OCI-LY3 (cell line): ENCODE results near the gene ANXA4.

ENCODE experiments used
- H2AFZ ChIP-seq: fragments of 200-600, 300-600 bp; shearing (Covaris generic); 2 replicates; pipeline ENCODE4 v1.6.0; 2014; ENCODE audit warnings: antibody characterized with exemption, low read depth, low read length
- H3K27ac ChIP-seq: fragments of 200-600, 300-600 bp; sonication (generic); 2 replicates; pipeline ENCODE4 v1.5.1; 2014; ENCODE audit warnings: mild to moderate bottlenecking, low read length, moderate library complexity, mixed read lengths
- H3K27me3 ChIP-seq: fragments of 200-600, 300-600 bp; sonication (generic); 2 replicates; pipeline ENCODE4 v1.6.1; 2014; ENCODE audit warnings: low read depth, low read length, mixed read lengths
- H3K36me3 ChIP-seq: fragments of 200-600, 300-600 bp; sonication (generic); replicated peaks from 2 replicates; pipeline ENCODE3; 2014; ENCODE audit warnings: low read depth, low read length, mixed read lengths
- H3K4me1 ChIP-seq: fragments of 300-600, 200-600 bp; sonication (generic); 2 replicates; pipeline ENCODE4 v1.6.1; 2014; ENCODE audit warnings: low read length, mixed read lengths
- H3K4me2 ChIP-seq: fragments of 200-600, 300-600 bp; sonication (generic); 2 replicates; pipeline ENCODE4 v1.6.1; 2014; ENCODE audit warnings: low read length, mixed read lengths
- H3K4me3 ChIP-seq: fragments of 300-600, 200-600 bp; sonication (generic); 2 replicates; pipeline ENCODE4 v1.5.1; 2014; ENCODE audit warnings: antibody characterized with exemption, mild to moderate bottlenecking, low read length, moderate library complexity
- H3K79me2 ChIP-seq: fragments of 300-600, 200-600 bp; shearing (Covaris generic); 2 replicates; pipeline ENCODE4 v1.6.1; 2014; ENCODE audit warnings: mild to moderate bottlenecking, low read length, mixed read lengths
- H3K9ac ChIP-seq: fragments of 300-600, 200-600 bp; shearing (Covaris generic); 2 replicates; pipeline ENCODE4 v1.6.0; 2014; ENCODE audit warnings: mild to moderate bottlenecking, low read length, moderate library complexity
- H3K9me3 ChIP-seq: fragments of 200-600, 300-600 bp; shearing (Covaris generic); 2 replicates; pipeline ENCODE4 v1.6.1; 2014; ENCODE audit warnings: low read length, mixed read lengths; ENCODE audit not compliant: insufficient read depth
- H4K20me1 ChIP-seq: fragments of 200-600, 300-600 bp; sonication (generic); 2 replicates; pipeline ENCODE4 v1.6.1; 2016; ENCODE audit warnings: low read length, mixed read lengths; ENCODE audit not compliant: insufficient read depth
- CTCF ChIP-seq: fragments of 200-600, 300-600 bp; sonication (generic); IDR thresholded peaks from 2 replicates; pipeline ENCODE4 v1.5.1; 2014; ENCODE audit warnings: antibody characterized with exemption, low read length, low read depth
- EZH2phosphoT487 ChIP-seq: fragments of 200-600 bp; shearing (Covaris generic); IDR thresholded peaks from 2 replicates; pipeline ENCODE4 v1.6.1; 2018; ENCODE audit warnings: antibody characterized with exemption, mixed run types, low read depth

ANXA4 gene

GRCh38 chr2:69791045-69791444, 49.1 kb downstream of the ANXA4 start:
- Histone ChIP-seq H3K36me3 (no peaks in the 10 kb centered on the region), H3K4me2 (no peak overlapping the region), H2AFZ (no peak overlapping the region), H3K79me2 (no peaks in the 10 kb centered on the region), H3K4me3 (no peak overlapping the region), H4K20me1 (no peaks in the 10 kb centered on the region), H3K4me1 (peaks cover 24% of the 10 kb centered on the region), H3K27me3 (no peaks in the 10 kb centered on the region), H3K9me3 (no peaks in the 10 kb centered on the region), H3K27ac (no peak overlapping the region), H3K9ac (no peak overlapping the region)
- no peak for TF ChIP-seq EZH2phosphoT487
- TF ChIP-seq CTCF = no peak

GRCh38 chr2:69796174-69796573, 54.2 kb downstream of the ANXA4 start:
- H3K79me2 ChIP-seq = no peaks in the 10 kb centered on the region
- no peak for TF ChIP-seq EZH2phosphoT487
- no peak for TF ChIP-seq CTCF
- no peak overlapping the region for H3K27ac ChIP-seq
- no peak overlapping the region for H3K4me3 ChIP-seq
- H3K4me1 ChIP-seq = peaks cover 19% of the 10 kb centered on the region
- H4K20me1 ChIP-seq = no peaks in the 10 kb centered on the region
- no peaks in the 10 kb centered on the region for H3K9me3 ChIP-seq
- peaks cover 13% of the 10 kb centered on the region for H3K27me3 ChIP-seq
- no peak overlapping the region for H3K4me2 ChIP-seq
- no peak overlapping the region for H3K9ac ChIP-seq
- H2AFZ ChIP-seq = no peak overlapping the region
- H3K36me3 ChIP-seq = no peaks in the 10 kb centered on the region

DNA sequence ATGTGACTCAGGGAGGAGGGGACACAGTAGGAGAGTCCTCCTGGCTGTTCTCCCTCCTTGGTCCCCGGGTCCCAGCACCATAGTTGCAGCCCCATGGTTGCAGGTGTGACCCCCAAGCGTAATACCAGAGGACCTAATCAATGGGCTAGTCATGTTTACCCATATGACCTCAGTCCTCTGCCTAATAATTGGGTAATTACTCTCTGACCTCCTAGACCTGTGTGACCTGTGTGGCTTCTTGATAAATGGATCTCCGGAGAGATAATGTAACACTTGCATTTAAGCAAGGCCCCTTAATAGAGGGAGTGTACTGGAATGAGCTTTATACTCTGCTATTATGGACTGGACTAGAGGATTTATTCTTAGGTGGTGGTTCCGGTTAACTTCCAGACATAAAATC, 55.3 kb downstream of the ANXA4 start:
- Histone ChIP-seq H3K9ac (no peak overlapping the region), H3K4me1 (peaks cover 30% of the 10 kb centered on the region), H3K27me3 (peaks cover 13% of the 10 kb centered on the region), H3K79me2 (no peaks in the 10 kb centered on the region), H3K4me2 (no peak overlapping the region), H3K4me3 (no peak overlapping the region), H3K27ac (no peak overlapping the region), H4K20me1 (no peaks in the 10 kb centered on the region), H3K36me3 (no peaks in the 10 kb centered on the region), H2AFZ (no peak overlapping the region), H3K9me3 (no peaks in the 10 kb centered on the region)
- TF ChIP-seq EZH2phosphoT487 = no peak
- TF ChIP-seq CTCF = no peak

DNA sequence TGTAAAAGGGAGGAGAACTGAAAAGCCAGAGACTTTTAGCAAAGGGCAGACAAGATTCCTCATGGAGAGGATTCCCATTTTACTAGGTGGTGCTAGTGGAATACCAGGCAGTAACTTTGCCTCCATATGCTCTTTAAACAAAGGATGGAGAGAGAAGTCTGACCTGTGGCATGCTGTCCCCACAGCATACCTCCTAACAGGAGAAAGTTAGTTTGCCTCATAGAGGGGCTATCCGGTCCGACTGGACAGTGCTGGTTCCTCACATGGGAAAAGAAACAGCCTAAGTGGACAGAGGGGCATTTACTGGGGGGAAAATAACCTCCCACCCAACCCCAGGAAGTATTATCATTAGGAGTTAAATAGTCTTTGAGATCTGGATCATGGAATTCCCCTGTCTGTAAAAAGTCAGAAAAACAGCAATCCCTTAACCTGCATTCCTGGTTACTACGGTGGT, 55.9 kb downstream of the ANXA4 start:
- H2AFZ ChIP-seq = no peak overlapping the region

More for the DNA sequence above, 55.9 kb downstream of the ANXA4 start:
- no peak overlapping the region for H3K27ac ChIP-seq
- no peaks in the 10 kb centered on the region for H4K20me1 ChIP-seq
- H3K9ac ChIP-seq = no peak overlapping the region
- H3K27me3 ChIP-seq = peaks cover 13% of the 10 kb centered on the region
- H3K4me3 ChIP-seq = no peak overlapping the region; the same call in 1 of the 2 replicates
- H3K79me2 ChIP-seq = no peaks in the 10 kb centered on the region
- H3K36me3 ChIP-seq = no peaks in the 10 kb centered on the region
- peaks cover 36% of the 10 kb centered on the region for H3K4me1 ChIP-seq
- H3K4me2 ChIP-seq = peak overlapping the region; percentile 80; the same call in 1 of the 2 replicates
- H3K9me3 ChIP-seq = no peaks in the 10 kb centered on the region
- no peak for TF ChIP-seq CTCF
- no peak for TF ChIP-seq EZH2phosphoT487
